Stomach (tissue), 9 donors: ENCODE data around the gene CINP. TPM values are rescaled to one million over a fixed set of nuclear protein-coding genes. Genes with fewer than 3 reads are reported as not detected.

ENCODE experiments used
- DNase-seq, 2 donors: peaks; one replicate each; pipeline versions ENCODE4 v3.0.0 to v3.0.0-alpha.2; 2013 to 2019
- H3K27ac ChIP-seq, 5 donors: fragments of 200-600 bp in 4 of 5; sonication (generic) in 4 of 5; one replicate each; pipeline ENCODE4 v1.5.1; 2013 to 2019; ENCODE audit warnings: mild to moderate bottlenecking in 1 of 5, moderate library complexity in 1 of 5
- H3K27me3 ChIP-seq, 3 donors: fragments of 200-600 bp; sonication (generic); one replicate each; pipeline ENCODE4 v1.5.1; 2017 to 2019; ENCODE audit warnings: mixed run types in 1 of 3
- H3K36me3 ChIP-seq, 4 donors: fragments of 200-600 bp; sonication (generic); 1 replicate in 3 of 4; 2 replicates in 1 of 4; pipeline ENCODE4 v1.5.1; 2016 to 2019
- H3K4me1 ChIP-seq, 4 donors: fragments of 200-600 bp; sonication (generic); one replicate each; pipeline ENCODE4 v1.5.1; 2016 to 2019
- H3K4me3 ChIP-seq, 4 donors: fragments of 200-600 bp; sonication (generic) in 3 of 4; one replicate each; pipeline ENCODE4 v1.5.1; 2016 to 2019; ENCODE audit warnings: mild to moderate bottlenecking in 1 of 4
- H3K9me3 ChIP-seq, 4 donors: fragments of 200-600 bp; sonication (generic); one replicate each; pipeline ENCODE4 v1.5.1; 2016 to 2019
- EP300 ChIP-seq: sonication (generic); formaldehyde crosslinking; IDR thresholded peaks from one replicate; pipeline ENCODE4 v1.6.1; 2017; ENCODE audit warnings: antibody characterized with exemption
- POLR2A ChIP-seq, 4 donors: fragments of 450-650 bp; IDR thresholded peaks; one replicate each; pipeline ENCODE4 v1.6.1; 2016; ENCODE audit warnings: antibody characterized with exemption in 4 of 4, control low read depth in 2 of 4, mild to moderate bottlenecking in 1 of 4, moderate library complexity in 1 of 4
- POLR2AphosphoS5 ChIP-seq, 3 donors: sonication (generic); formaldehyde crosslinking; IDR thresholded peaks; one replicate each; pipeline ENCODE4 v1.6.1; 2016; ENCODE audit warnings: antibody characterized with exemption in 3 of 3
- WGBS, 5 donors: extraction: QIAGEN DNeasy Blood & Tissue Kit in 3 of 5; methylation state at CpG; one replicate each; pipeline versions ENCODE4 v1.1.5 to v1.1.7; 2013 to 2018; 5-methylcytosine and 5-hydroxymethylcytosine counted together
- intact Hi-C: fragments of 100-400 bp; cut with DNase I; formaldehyde crosslinking; loops from one replicate; pipeline ENCODE4 v1.15.1; 2023; ENCODE audit warnings: low total_unique reads
- polyA plus RNA-seq, 3 donors: library from polyadenylated mRNA; stranded (reverse); fragments of 200-250 nt; gene quantifications; one replicate each; pipeline ENCODE4 v1.2.3, GENCODE V29; 2013
- total RNA-seq, 5 donors: library from RNA; depleted of rRNA; stranded (reverse); fragments of >200 nt; gene quantifications; one replicate each; pipeline versions ENCODE4 v1.1.0 to v1.2.3, GENCODE V29; 2014 to 2016
- TF ChIP-seq, protein P1 (sequence below), 7 experiments: fragments of 450-650 bp in 4 of 7; fragments of 200-600 bp in 3 of 7; sonication (generic) in 3 of 7; IDR thresholded peaks; one replicate each; pipeline ENCODE4 v1.5.1; 2016 to 2019; ENCODE audit warnings: antibody characterized with exemption in 7 of 7, control low read depth in 2 of 7, mild to moderate bottlenecking in 1 of 7
- donor health status: healthy with polysubstance abuse.
- donor health status: Bipolar disorder and iron deficiency.
- donor health status: healthy.

CINP gene
- total and polyA plus RNA-seq, 8 donors: 0.29 to 65.5 (median 33.4) TPM

DNA sequence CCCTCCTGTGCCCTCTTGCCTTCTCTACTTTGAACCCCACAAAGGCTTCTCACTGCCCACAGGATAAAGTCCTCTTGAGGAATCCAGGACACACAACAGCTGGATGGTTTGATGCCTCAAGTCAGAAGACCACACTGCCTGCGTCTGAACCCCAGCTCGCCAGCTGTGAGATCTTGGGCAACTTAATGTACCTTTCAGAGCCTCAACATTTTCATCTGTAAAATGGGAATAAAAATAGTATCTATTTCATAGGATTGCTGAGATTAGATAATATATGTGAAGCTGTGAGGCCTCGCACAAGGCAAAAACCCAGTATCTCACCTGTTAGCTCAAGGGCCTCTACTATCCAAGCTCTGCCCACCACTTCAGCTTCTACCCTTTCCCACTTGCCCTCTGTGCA lies 2.3 kb downstream of the CINP start:
- Histone ChIP-seq H3K27me3 (no peaks in the 10 kb centered on the region), H3K9me3 (no peaks in the 10 kb centered on the region), H3K4me3 (no peak overlapping the region), H3K27ac (no peak overlapping the region), H3K36me3 (peaks cover 6 to 50% (median 41%) of the 10 kb centered on the region in 4 donors), H3K4me1 (peaks cover 18 to 47% (median 31%) of the 10 kb centered on the region in 4 donors)
- WGBS, 5 donors: 97 to 100% (median 98%) methylated on average over 3 of the region's 3 CpGs
- no peak for DNase-seq
- intact Hi-C loops: no loop called here
- TF ChIP-seq POLR2AphosphoS5 (IDR thresholded peaks at IDR 0.05): no peak
- no peak for TF ChIP-seq EP300
- no peak for TF ChIP-seq POLR2A (IDR thresholded peaks at IDR 0.05)
- TF ChIP-seq, protein P1, sequence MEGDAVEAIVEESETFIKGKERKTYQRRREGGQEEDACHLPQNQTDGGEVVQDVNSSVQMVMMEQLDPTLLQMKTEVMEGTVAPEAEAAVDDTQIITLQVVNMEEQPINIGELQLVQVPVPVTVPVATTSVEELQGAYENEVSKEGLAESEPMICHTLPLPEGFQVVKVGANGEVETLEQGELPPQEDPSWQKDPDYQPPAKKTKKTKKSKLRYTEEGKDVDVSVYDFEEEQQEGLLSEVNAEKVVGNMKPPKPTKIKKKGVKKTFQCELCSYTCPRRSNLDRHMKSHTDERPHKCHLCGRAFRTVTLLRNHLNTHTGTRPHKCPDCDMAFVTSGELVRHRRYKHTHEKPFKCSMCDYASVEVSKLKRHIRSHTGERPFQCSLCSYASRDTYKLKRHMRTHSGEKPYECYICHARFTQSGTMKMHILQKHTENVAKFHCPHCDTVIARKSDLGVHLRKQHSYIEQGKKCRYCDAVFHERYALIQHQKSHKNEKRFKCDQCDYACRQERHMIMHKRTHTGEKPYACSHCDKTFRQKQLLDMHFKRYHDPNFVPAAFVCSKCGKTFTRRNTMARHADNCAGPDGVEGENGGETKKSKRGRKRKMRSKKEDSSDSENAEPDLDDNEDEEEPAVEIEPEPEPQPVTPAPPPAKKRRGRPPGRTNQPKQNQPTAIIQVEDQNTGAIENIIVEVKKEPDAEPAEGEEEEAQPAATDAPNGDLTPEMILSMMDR (IDR thresholded peaks at IDR 0.05): no peak

DNA sequence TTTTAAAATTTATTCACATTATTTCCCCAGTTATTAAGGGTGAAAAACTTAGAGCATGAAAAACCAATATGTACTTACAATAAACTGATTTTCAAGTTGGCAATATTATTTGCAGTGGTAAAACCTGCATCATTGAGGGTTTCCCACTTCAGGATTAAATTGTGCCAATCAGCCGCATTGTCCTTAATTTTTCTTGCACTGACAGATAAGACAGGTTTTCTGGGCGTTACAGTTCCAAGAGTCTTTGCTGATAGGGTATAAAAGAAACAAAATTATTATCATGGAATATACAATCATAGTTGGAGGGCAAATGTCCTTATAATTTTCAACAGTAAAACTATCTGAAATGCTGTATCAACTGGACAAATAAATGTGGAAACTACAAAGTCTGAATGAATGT lies 3.3 kb downstream of the CINP start:
- no peak overlapping the region for H3K27ac ChIP-seq
- peaks cover 18 to 37% (median 25%) of the 10 kb centered on the region in 4 donors for H3K4me1 ChIP-seq
- WGBS, 5 donors: 85 to 92% (median 89%) methylated on average over 2 of the region's 2 CpGs
- H3K27me3 ChIP-seq: no peaks in the 10 kb centered on the region
- no peaks in the 10 kb centered on the region for H3K9me3 ChIP-seq
- TF ChIP-seq EP300 (no peak), POLR2AphosphoS5 (IDR thresholded peaks at IDR 0.05) (no peak), POLR2A (IDR thresholded peaks at IDR 0.05) (no peak)
- TF ChIP-seq, protein P1 (IDR thresholded peaks at IDR 0.05): no peak
- H3K36me3 ChIP-seq: peaks cover 16 to 60% (median 51%) of the 10 kb centered on the region in 4 donors
- DNase-seq: no peak
- H3K4me3 ChIP-seq: no peak overlapping the region
- intact Hi-C loops: no loop called here

DNA sequence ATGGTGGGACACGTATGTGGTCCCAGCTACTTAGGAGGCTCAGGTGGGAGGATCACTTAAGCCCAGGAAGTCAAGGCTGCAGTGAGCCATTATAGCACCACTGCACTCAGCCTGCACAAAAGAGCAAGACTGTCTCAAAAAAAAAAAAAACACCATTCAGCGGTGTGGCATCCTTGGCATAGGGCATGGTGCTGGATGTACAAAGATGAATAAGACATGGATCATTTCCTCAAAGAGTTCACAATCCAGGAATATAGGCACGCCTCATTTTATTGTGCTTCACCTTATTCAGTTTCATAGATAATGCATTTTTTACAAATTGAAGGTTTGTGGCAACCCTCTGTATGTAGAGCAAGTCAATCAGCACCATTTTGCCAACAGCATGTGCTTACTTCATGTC lies 6.4 kb downstream of the CINP start:
- WGBS, 5 donors: 95 to 97% (median 95%) methylated on average over 3 of the region's 3 CpGs
- Histone ChIP-seq H3K9me3 (no peaks in the 10 kb centered on the region), H3K4me3 (no peak overlapping the region), H3K27ac (no peak overlapping the region), H3K4me1 (peaks cover 3 to 16% (median 10%) of the 10 kb centered on the region in 4 donors), H3K36me3 (peaks cover 22 to 90% (median 80%) of the 10 kb centered on the region in 4 donors), H3K27me3 (no peaks in the 10 kb centered on the region)
- TF ChIP-seq EP300 (no peak), POLR2AphosphoS5 (IDR thresholded peaks at IDR 0.05) (no peak), POLR2A (IDR thresholded peaks at IDR 0.05) (no peak)
- TF ChIP-seq, protein P1 (IDR thresholded peaks at IDR 0.05): no peak
- intact Hi-C loops: no loop called here
- DNase-seq: no peak

DNA sequence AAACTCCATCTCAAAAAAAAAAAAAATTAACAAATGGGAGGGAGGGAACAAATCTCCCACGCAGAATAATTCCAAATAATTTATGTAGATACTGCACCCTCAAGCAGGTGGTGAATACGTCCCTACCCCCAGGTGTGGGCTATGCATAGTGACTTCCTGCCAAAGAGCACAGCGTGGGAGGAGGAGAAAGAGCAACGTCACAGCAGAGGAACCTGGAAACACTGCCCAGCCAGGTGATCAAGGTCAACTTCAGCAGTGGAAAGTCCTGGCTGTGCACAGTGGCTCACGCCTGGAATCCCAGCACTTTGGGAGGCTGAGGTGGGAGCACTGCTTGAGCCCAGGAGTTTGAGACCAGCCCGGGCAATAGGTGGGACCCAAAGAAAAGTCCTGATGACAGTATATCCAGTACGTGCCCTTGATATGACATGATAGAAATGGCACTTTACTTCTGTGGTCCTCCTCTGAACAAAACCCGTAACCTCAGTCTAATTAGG lies 9.5 kb downstream of the CINP start:
- peak; percentile 11 to 29 for DNase-seq
- no peak for TF ChIP-seq POLR2AphosphoS5 (IDR thresholded peaks at IDR 0.05)
- TF ChIP-seq, protein P1 (IDR thresholded peaks at IDR 0.05): no peak
- TF ChIP-seq POLR2A (IDR thresholded peaks at IDR 0.05): no peak
- TF ChIP-seq EP300: no peak
- intact Hi-C loops: no loop called here

More for the DNA sequence above, 9.5 kb downstream of the CINP start:
- H3K27me3 ChIP-seq: no peaks in the 10 kb centered on the region
- peaks cover 0 to 8% (median 2%) of the 10 kb centered on the region in 4 donors for H3K4me1 ChIP-seq
- H3K27ac ChIP-seq: peak overlapping the region in 2 of 5 donors; percentile 51 to 66
- no peaks in the 10 kb centered on the region for H3K9me3 ChIP-seq
- WGBS, 5 donors: 73 to 82% (median 82%) methylated on average over 8 of the region's 8 CpGs
- no peak overlapping the region for H3K4me3 ChIP-seq
- H3K36me3 ChIP-seq: peaks cover 32 to 99% (median 95%) of the 10 kb centered on the region in 4 donors
